IMR-90 (cell line): ENCODE measurements around the gene FBH1. TPM values are rescaled to one million over a fixed set of nuclear protein-coding genes. Genes with fewer than 3 reads are reported as not detected.

ENCODE experiments used
- ATAC-seq: fragments of 200-7000 bp; cut with Tn5 transposase; 2 replicates; pipeline ENCODE4 v1.9.1; 2020; ENCODE audit warnings: low read depth, mild to moderate bottlenecking, moderate library complexity
- BruUV-seq: library from RNA; stranded (reverse); fragments of 400-500 nt; replicated peaks from 2 replicates; lab custom pipeline; 2021; lab: Mats Ljungman, UMichigan
- CTCF ChIA-PET: fragments of 300-600 bp; formaldehyde crosslinking; extraction: SDS; loops from one replicate; lab custom pipeline; 2021; ENCODE audit warnings: antibody characterized with exemption; lab: Yijun Ruan, JAX
- POLR2A ChIA-PET: fragments of 300-600 bp; sonication (Branson Sonifier 250); formaldehyde crosslinking; loops from one replicate; lab custom pipeline; 2022; ENCODE audit warnings: antibody characterized with exemption; ENCODE audit not compliant: unreplicated experiment; lab: Charles Lee
- DNase-seq: peaks from one replicate; pipeline ENCODE4 v3.0.0; 2013
- H2AFZ ChIP-seq: replicated peaks from 2 replicates; pipeline ENCODE3; 2013; ENCODE audit warnings: low read length, mild to moderate bottlenecking; ENCODE audit not compliant: poor library complexity
- H2AK5ac ChIP-seq: 2 replicates; pipeline ENCODE4 v1.6.1; 2013; ENCODE audit warnings: low read depth, low read length, inconsistent platforms
- H2AK9ac ChIP-seq: replicated peaks from 2 replicates; pipeline ENCODE3; 2013; ENCODE audit warnings: mild to moderate bottlenecking, low read depth, low read length, moderate library complexity; ENCODE audit not compliant: poor library complexity
- H2BK120ac ChIP-seq: 2 replicates; pipeline ENCODE4 v1.6.1; 2013; ENCODE audit warnings: low read depth, low read length, inconsistent platforms
- H2BK15ac ChIP-seq: 3 replicates; pipeline ENCODE4 v1.6.1; 2013; ENCODE audit warnings: low read depth, low read length, inconsistent platforms
- H2BK20ac ChIP-seq: 2 replicates; pipeline ENCODE4 v1.6.1; 2013; ENCODE audit warnings: low read depth, mild to moderate bottlenecking, inconsistent platforms, low read length, moderate library complexity
- H2BK5ac ChIP-seq: 2 replicates; pipeline ENCODE4 v1.6.1; 2013; ENCODE audit warnings: mild to moderate bottlenecking, low read depth, low read length, inconsistent platforms; ENCODE audit not compliant: poor library complexity, severe bottlenecking
- H3K14ac ChIP-seq: replicated peaks from 2 replicates; pipeline ENCODE4 v1.6.1; 2013; ENCODE audit warnings: low read depth, low read length, inconsistent platforms
- H3K18ac ChIP-seq: 2 replicates; pipeline ENCODE4 v1.6.1; 2013; ENCODE audit warnings: low read depth, low read length, control low read depth
- H3K23ac ChIP-seq: 2 replicates; pipeline ENCODE4 v1.6.1; 2013; ENCODE audit warnings: low read depth, low read length, inconsistent platforms
- H3K27ac ChIP-seq: 2 replicates; pipeline ENCODE4 v1.5.1; 2013; ENCODE audit warnings: mild to moderate bottlenecking, control low read depth, low read length; ENCODE audit not compliant: insufficient read depth
- H3K27me3 ChIP-seq: 2 replicates; pipeline ENCODE4 v1.6.1; 2013; ENCODE audit warnings: low read length; ENCODE audit not compliant: control insufficient read depth, insufficient read depth
- H3K36me3 ChIP-seq: 2 replicates; pipeline ENCODE4 v1.6.1; 2013; ENCODE audit warnings: low read length, mixed read lengths; ENCODE audit not compliant: control insufficient read depth, insufficient read depth
- H3K4ac ChIP-seq: 2 replicates; pipeline ENCODE4 v1.6.1; 2013; ENCODE audit warnings: low read depth, low read length, inconsistent platforms
- H3K4me1 ChIP-seq: 2 replicates; pipeline ENCODE4 v1.6.1; 2013; ENCODE audit warnings: low read length, mixed read lengths; ENCODE audit not compliant: control insufficient read depth, insufficient read depth
- H3K4me2 ChIP-seq: 2 replicates; pipeline ENCODE4 v1.6.1; 2013; ENCODE audit warnings: low read depth, mild to moderate bottlenecking, control low read depth, low read length, moderate library complexity
- H3K4me3 ChIP-seq: 2 replicates; pipeline ENCODE4 v1.5.1; 2013; ENCODE audit warnings: low read depth, mild to moderate bottlenecking, control low read depth, low read length, moderate library complexity; ENCODE audit not compliant: insufficient read depth
- H3K56ac ChIP-seq: 2 replicates; pipeline ENCODE4 v1.6.1; 2013; ENCODE audit warnings: low read length, inconsistent platforms; ENCODE audit not compliant: insufficient read depth; ENCODE audit errors: extremely low read depth
- H3K79me1 ChIP-seq, 2 experiments: 2 replicates each; pipeline ENCODE4 v1.6.1; 2013; ENCODE audit warnings: low read length in 2 of 2, inconsistent platforms in 1 of 2, low read depth in 1 of 2
- H3K9ac ChIP-seq: 2 replicates; pipeline ENCODE4 v1.6.1; 2013; ENCODE audit warnings: low read depth, low read length, control low read depth
- H3K9me1 ChIP-seq: 2 replicates; pipeline ENCODE4 v1.6.1; 2013; ENCODE audit warnings: low read length, inconsistent platforms; ENCODE audit not compliant: insufficient read depth
- H3K9me3 ChIP-seq: 2 replicates; pipeline ENCODE4 v1.6.1; 2013; ENCODE audit warnings: low read length; ENCODE audit not compliant: control insufficient read depth, insufficient read depth
- H4K20me1 ChIP-seq: 2 replicates; pipeline ENCODE4 v1.6.1; 2013; ENCODE audit warnings: low read length, inconsistent platforms; ENCODE audit not compliant: insufficient read depth
- H4K5ac ChIP-seq: 2 replicates; pipeline ENCODE4 v1.6.1; 2013; ENCODE audit warnings: mild to moderate bottlenecking, low read depth, low read length, control low read depth
- H4K8ac ChIP-seq, 2 experiments: 2 replicates each; pipeline ENCODE4 v1.6.1; 2013; ENCODE audit warnings: low read depth in 2 of 2, low read length in 2 of 2, control low read depth in 1 of 2, inconsistent platforms in 1 of 2
- H4K91ac ChIP-seq: 2 replicates; pipeline ENCODE4 v1.6.1; 2013; ENCODE audit warnings: low read depth, low read length, inconsistent platforms; ENCODE audit not compliant: insufficient read depth
- BHLHE40 ChIP-seq: fragments of 150-350 bp; IDR thresholded peaks from 2 replicates; pipeline ENCODE4 v1.6.1; 2016; ENCODE audit warnings: mild to moderate bottlenecking, low read depth, low read length
- CEBPB ChIP-seq: IDR thresholded peaks from 2 replicates; pipeline ENCODE4 v1.6.1; 2012; ENCODE audit warnings: low read depth, low read length, improper control_type of control experiment
- FOS ChIP-seq: fragments of 150-350 bp; IDR thresholded peaks from 2 replicates; pipeline ENCODE4 v1.6.1; 2016; ENCODE audit warnings: low read depth, low read length
- MAFK ChIP-seq: IDR thresholded peaks from 2 replicates; pipeline ENCODE4 v1.6.1; 2012; ENCODE audit warnings: low read depth, low read length, improper control_type of control experiment
- MAZ ChIP-seq: IDR thresholded peaks from 2 replicates; pipeline ENCODE4 v1.6.1; 2012; ENCODE audit warnings: low read depth, mild to moderate bottlenecking, low read length, improper control_type of control experiment, moderate library complexity, borderline replicate concordance
- MXI1 ChIP-seq: IDR thresholded peaks from 2 replicates; pipeline ENCODE4 v1.6.1; 2012; ENCODE audit warnings: low read depth, mild to moderate bottlenecking, low read length, moderate library complexity, borderline replicate concordance
- POLR2A ChIP-seq: IDR thresholded peaks from 2 replicates; pipeline ENCODE4 v1.6.1; 2012; ENCODE audit warnings: mild to moderate bottlenecking, low read depth, low read length
- RCOR1 ChIP-seq: IDR thresholded peaks from 2 replicates; pipeline ENCODE4 v1.6.1; 2012; ENCODE audit warnings: mild to moderate bottlenecking, low read length, improper control_type of control experiment; ENCODE audit not compliant: insufficient replicate concordance
- SMC3 ChIP-seq: fragments of 150-350 bp; IDR thresholded peaks from 2 replicates; pipeline ENCODE4 v1.6.1; 2016; ENCODE audit warnings: low read depth, mild to moderate bottlenecking, antibody characterized with exemption, low read length, moderate library complexity
- WGBS, 2 experiments: methylation state at CpG; one replicate each; pipeline versions ENCODE4 v1.1.5 to v1.1.7; 2013; ENCODE audit warnings: missing lambda C conversion rate in 2 of 2; ENCODE audit not compliant: insufficient read length in 1 of 2; ENCODE audit errors: extremely low coverage in 2 of 2; 5-methylcytosine and 5-hydroxymethylcytosine counted together
- dilution Hi-C: fragments of 300-500 bp; cut with HindIII; formaldehyde crosslinking; loops from one replicate; pipeline ENCODE4 v1.14.3; 2018; ENCODE audit warnings: low sequenced_read_pairs; ENCODE audit not compliant: unreplicated experiment
- in situ Hi-C: fragments of 300-500 bp; cut with MboI; formaldehyde crosslinking; loops from 3 replicates; pipeline ENCODE4 v1.14.3; 2019; ENCODE audit warnings: low sequenced_read_pairs, inconsistent platforms, mixed read lengths
- intact Hi-C: fragments of 100-400 bp; cut with micrococcal nuclease; formaldehyde crosslinking; loops from 2 replicates; pipeline ENCODE4 v1.10.0; 2022
- polyA plus RNA-seq, 3 experiments: library from polyadenylated mRNA; depleted of rRNA; stranded (reverse); fragments of >200 nt; gene quantifications; 2 replicates each; pipeline ENCODE4 v1.2.3, GENCODE V29; 2012; ENCODE audit warnings: low replicate concordance in 1 of 3
- total RNA-seq: library from RNA; depleted of rRNA; stranded (reverse); fragments of >200 nt; gene quantifications from 2 replicates; pipeline ENCODE4 v1.2.3, GENCODE V29; 2012
- TF ChIP-seq, protein P1 (sequence below): fragments of 150-350 bp; IDR thresholded peaks from 2 replicates; pipeline ENCODE4 v1.6.1; 2016; ENCODE audit warnings: low read depth, mild to moderate bottlenecking, low read length, moderate library complexity, borderline replicate concordance
- TF ChIP-seq, protein P2 (sequence below): fragments of 150-350 bp; IDR thresholded peaks from 2 replicates; pipeline ENCODE4 v1.6.1; 2017; ENCODE audit warnings: mild to moderate bottlenecking, antibody characterized with exemption, low read length, low read depth
- TF ChIP-seq, protein P3 (sequence below): conservative IDR thresholded peaks from 2 replicates; pipeline ENCODE4 v1.5.1; 2012; ENCODE audit warnings: mild to moderate bottlenecking, low read depth, low read length, improper control_type of control experiment

The FBH1 gene
- total and polyA plus RNA-seq, 2 of the 4 experiments (the other 2 are of a cell fraction): 59.3 to 72.2 TPM

DNA sequence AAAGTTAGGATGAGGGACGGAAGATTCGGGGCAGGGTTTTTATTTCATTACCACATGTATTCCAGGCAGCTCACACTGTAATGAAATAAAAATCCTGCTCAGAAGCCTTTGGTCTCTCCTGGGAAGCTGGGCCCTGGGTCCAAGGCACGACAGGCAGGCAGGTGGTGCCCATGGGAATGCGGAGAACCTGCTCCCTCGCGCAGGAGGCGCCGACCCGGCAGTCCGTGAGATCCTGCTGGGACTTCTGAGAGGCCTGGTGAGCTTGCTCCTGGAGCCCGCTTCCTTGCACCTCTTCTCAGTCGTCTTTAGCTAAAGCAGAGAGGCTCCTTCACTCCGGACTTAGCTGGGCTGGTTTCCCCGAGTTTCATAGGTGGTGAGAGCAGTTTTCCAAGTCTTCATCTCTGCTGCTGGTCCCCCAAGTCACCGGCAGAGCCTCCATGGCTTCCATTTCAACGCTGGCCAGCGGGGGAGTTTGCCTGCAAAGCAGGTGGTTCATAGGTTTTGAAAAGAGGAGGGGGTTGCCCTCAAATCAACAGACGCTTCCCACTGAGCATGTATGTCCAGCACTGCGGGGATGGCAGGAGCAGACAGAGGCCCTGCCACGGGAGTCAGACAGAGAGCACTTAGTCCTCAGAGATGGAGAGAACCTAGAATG is 62.8 kb downstream of the FBH1 start:
- H3K14ac ChIP-seq: no peak overlapping the region
- ChIA-PET POLR2A (interaction anchor here (1.0 kb wide), 1 partner anchor 449 kb away, joined by 3 read pairs; no protein-coding TSS in a partner anchor), CTCF (interaction anchor here (0.6 kb wide), 1 partner anchor 822 kb away, joined by 3 read pairs; no protein-coding TSS in a partner anchor)
- 83% methylated on average over 15 of the region's 20 CpGs; no CpG with 5 or more reads in 1 of the 2 experiments for WGBS, 2 experiments
- TF ChIP-seq CEBPB: no peak
- no peak for TF ChIP-seq FOS
- no peak for TF ChIP-seq MAFK
- TF ChIP-seq SMC3: no peak
- no peak for TF ChIP-seq BHLHE40
- TF ChIP-seq, protein P1, sequence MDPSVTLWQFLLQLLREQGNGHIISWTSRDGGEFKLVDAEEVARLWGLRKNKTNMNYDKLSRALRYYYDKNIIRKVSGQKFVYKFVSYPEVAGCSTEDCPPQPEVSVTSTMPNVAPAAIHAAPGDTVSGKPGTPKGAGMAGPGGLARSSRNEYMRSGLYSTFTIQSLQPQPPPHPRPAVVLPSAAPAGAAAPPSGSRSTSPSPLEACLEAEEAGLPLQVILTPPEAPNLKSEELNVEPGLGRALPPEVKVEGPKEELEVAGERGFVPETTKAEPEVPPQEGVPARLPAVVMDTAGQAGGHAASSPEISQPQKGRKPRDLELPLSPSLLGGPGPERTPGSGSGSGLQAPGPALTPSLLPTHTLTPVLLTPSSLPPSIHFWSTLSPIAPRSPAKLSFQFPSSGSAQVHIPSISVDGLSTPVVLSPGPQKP: no peak
- no peak for TF ChIP-seq MXI1
- TF ChIP-seq, protein P2, sequence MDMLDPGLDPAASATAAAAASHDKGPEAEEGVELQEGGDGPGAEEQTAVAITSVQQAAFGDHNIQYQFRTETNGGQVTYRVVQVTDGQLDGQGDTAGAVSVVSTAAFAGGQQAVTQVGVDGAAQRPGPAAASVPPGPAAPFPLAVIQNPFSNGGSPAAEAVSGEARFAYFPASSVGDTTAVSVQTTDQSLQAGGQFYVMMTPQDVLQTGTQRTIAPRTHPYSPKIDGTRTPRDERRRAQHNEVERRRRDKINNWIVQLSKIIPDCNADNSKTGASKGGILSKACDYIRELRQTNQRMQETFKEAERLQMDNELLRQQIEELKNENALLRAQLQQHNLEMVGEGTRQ: no peak
- TF ChIP-seq, protein P3, sequence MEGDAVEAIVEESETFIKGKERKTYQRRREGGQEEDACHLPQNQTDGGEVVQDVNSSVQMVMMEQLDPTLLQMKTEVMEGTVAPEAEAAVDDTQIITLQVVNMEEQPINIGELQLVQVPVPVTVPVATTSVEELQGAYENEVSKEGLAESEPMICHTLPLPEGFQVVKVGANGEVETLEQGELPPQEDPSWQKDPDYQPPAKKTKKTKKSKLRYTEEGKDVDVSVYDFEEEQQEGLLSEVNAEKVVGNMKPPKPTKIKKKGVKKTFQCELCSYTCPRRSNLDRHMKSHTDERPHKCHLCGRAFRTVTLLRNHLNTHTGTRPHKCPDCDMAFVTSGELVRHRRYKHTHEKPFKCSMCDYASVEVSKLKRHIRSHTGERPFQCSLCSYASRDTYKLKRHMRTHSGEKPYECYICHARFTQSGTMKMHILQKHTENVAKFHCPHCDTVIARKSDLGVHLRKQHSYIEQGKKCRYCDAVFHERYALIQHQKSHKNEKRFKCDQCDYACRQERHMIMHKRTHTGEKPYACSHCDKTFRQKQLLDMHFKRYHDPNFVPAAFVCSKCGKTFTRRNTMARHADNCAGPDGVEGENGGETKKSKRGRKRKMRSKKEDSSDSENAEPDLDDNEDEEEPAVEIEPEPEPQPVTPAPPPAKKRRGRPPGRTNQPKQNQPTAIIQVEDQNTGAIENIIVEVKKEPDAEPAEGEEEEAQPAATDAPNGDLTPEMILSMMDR: no peak
- TF ChIP-seq MAZ: no peak
- TF ChIP-seq RCOR1: no peak
- TF ChIP-seq POLR2A: no peak
- no peak overlapping the region for H2AK9ac ChIP-seq
- no peaks in the 10 kb centered on the region for H3K9me3 ChIP-seq
- no peak overlapping the region for H3K4me2 ChIP-seq
- H3K4me3 ChIP-seq: no peak overlapping the region
- no TSS peak for BruUV-seq
- no peak overlapping the region for H3K18ac ChIP-seq
- no peak overlapping the region for H2BK120ac ChIP-seq
- DNase-seq (no peak), ATAC-seq (no peak)
- no peak overlapping the region for H3K4ac ChIP-seq
- no peak overlapping the region for H3K56ac ChIP-seq
- peaks cover 0 to 3% of the 10 kb centered on the region in 2 experiments; a peak in 1 of 4 replicates for H3K79me1 ChIP-seq
- no peak overlapping the region; the same call in 2 of the 3 replicates for H2BK15ac ChIP-seq
- H3K9ac ChIP-seq: no peak overlapping the region
- H2BK5ac ChIP-seq: no peak overlapping the region
- H2AFZ ChIP-seq: no peak overlapping the region
- intact Hi-C loops (loop anchor here (10.0 kb wide), 1 partner anchor 212 kb away; no protein-coding TSS in a partner anchor), dilution Hi-C loops (no loop called here), in situ Hi-C loops (no loop called here)
- no peak overlapping the region for H4K91ac ChIP-seq
- H3K9me1 ChIP-seq: peaks cover 8% of the 10 kb centered on the region; the same call in 1 of the 2 replicates
- peaks cover 5% of the 10 kb centered on the region; the same call in 1 of the 2 replicates for H3K36me3 ChIP-seq
- no peak overlapping the region for H2BK20ac ChIP-seq
- no peak overlapping the region for H4K5ac ChIP-seq
- no peak overlapping the region for H4K8ac ChIP-seq
- peaks cover 8% of the 10 kb centered on the region for H3K4me1 ChIP-seq
- no peak overlapping the region for H3K27ac ChIP-seq
- H3K27me3 ChIP-seq: no peaks in the 10 kb centered on the region
- H3K23ac ChIP-seq: no peak overlapping the region
- no peak overlapping the region for H2AK5ac ChIP-seq
- no peaks in the 10 kb centered on the region for H4K20me1 ChIP-seq
